K562 (cell line): ENCODE results near the gene TXLNA. TPM values are rescaled to one million over a fixed set of nuclear protein-coding genes. Genes with fewer than 3 reads are reported as not detected.

ENCODE experiments used
- DACH1 ChIP-seq: fragments of 450-650 bp; IDR thresholded peaks from 2 replicates; pipeline ENCODE4 v1.6.1; 2018; ENCODE audit not compliant: partially characterized antibody
- FOSL1 ChIP-seq: fragments of 200-800 bp; sonication (Bioruptor generic); conservative IDR thresholded peaks from 2 replicates; pipeline ENCODE4 v1.6.1; 2016; ENCODE audit warnings: missing genetic modification characterization, missing compliant biosample characterization
- HNRNPH1 ChIP-seq: fragments of 200-400 bp; formaldehyde crosslinking; optimal IDR thresholded peaks from 2 replicates; pipeline ENCODE3; 2017; ENCODE audit warnings: low read depth, mild to moderate bottlenecking, low read length, moderate library complexity
- L3MBTL2 ChIP-seq: fragments of 450-650 bp; IDR thresholded peaks from 2 replicates; pipeline ENCODE4 v1.6.1; 2016; ENCODE audit warnings: mild to moderate bottlenecking, moderate library complexity
- SAP30 ChIP-seq: fragments of 200-600 bp; sonication (generic); IDR thresholded peaks from 2 replicates; pipeline ENCODE4 v1.6.1; 2012; ENCODE audit warnings: borderline replicate concordance, low read depth, mild to moderate bottlenecking, moderate library complexity, low read length, control low read depth, inconsistent platforms; ENCODE audit not compliant: insufficient read depth, poor library complexity, severe bottlenecking
- SIN3A ChIP-seq, 2 experiments: fragments of 150-350 bp in 1 of 2; IDR thresholded peaks; 2 replicates each; pipeline ENCODE4 v1.6.1; 2011 to 2016; ENCODE audit warnings: borderline replicate concordance in 2 of 2, low read depth in 2 of 2, low read length in 2 of 2, mild to moderate bottlenecking in 2 of 2, moderate library complexity in 2 of 2; ENCODE audit not compliant: control insufficient read depth in 1 of 2
- TEAD2 ChIP-seq: fragments of 450-650 bp; IDR thresholded peaks from 2 replicates; pipeline ENCODE4 v1.6.1; 2016; ENCODE audit warnings: missing genetic modification characterization, control low read depth, missing compliant biosample characterization
- XRCC3 ChIP-seq: fragments of 450-650 bp; IDR thresholded peaks from 2 replicates; pipeline ENCODE4 v1.6.1; 2017; ENCODE audit warnings: mild to moderate bottlenecking, moderate library complexity
- ZNF133 ChIP-seq: fragments of 250-450 bp; sonication (Bioruptor Pico); IDR thresholded peaks from 2 replicates; pipeline ENCODE4 v1.4.0; 2020; ENCODE audit warnings: mild to moderate bottlenecking
- polyA plus RNA-seq, 8 experiments: library from polyadenylated mRNA; depleted of rRNA in 4 of 8; stranded (reverse) in 5 of 8; unstranded in 3 of 8; fragments of >200 nt; fragmentation: Nextera tagmentation in 2 of 8; fragmentation: Illumina TruSeq in 1 of 8; extraction: Ambion mirVana in 2 of 8; extraction: Trizol in 1 of 8; gene quantifications; 2 replicates each; pipeline versions ENCODE4 v1.2.1 to v1.2.3, GENCODE V29; 2011 to 2014; ENCODE audit warnings: inconsistent platforms in 1 of 8, missing spikeins in 1 of 8
- total RNA-seq, 7 experiments: library from RNA; depleted of rRNA in 6 of 7; stranded (reverse); fragments of >200 nt in 6 of 7; fragmentation: Illumina TruSeq in 2 of 7; extraction: Trizol in 2 of 7; gene quantifications; 2 replicates each; pipeline versions ENCODE4 v1.2.1 to v1.2.3, GENCODE V29; 2011 to 2021; ENCODE audit warnings: low replicate concordance in 1 of 7
- TF ChIP-seq, protein P1 (sequence below): fragments of 250-450 bp; sonication (Bioruptor Pico); IDR thresholded peaks from 2 replicates; pipeline ENCODE4 v1.4.0; 2020; ENCODE audit warnings: mild to moderate bottlenecking, moderate library complexity
- TF ChIP-seq, protein P2 (sequence below): fragments of 450-650 bp; IDR thresholded peaks from 2 replicates; pipeline ENCODE4 v1.6.1; 2016
- TF ChIP-seq, protein P3 (sequence below): fragments of 450-650 bp; IDR thresholded peaks from 2 replicates; pipeline ENCODE4 v1.6.1; 2016; ENCODE audit warnings: antibody characterized with exemption
- TF ChIP-seq, protein P4 (sequence below): sonication (generic); formaldehyde crosslinking; IDR thresholded peaks from 2 replicates; pipeline ENCODE4 v1.8.0; 2023; ENCODE audit warnings: mild to moderate bottlenecking, missing genetic modification reagents
- TF ChIP-seq, protein P5 (sequence below): sonication (generic); formaldehyde crosslinking; IDR thresholded peaks from 2 replicates; pipeline ENCODE4 v1.8.1; 2023; ENCODE audit warnings: missing genetic modification reagents, mild to moderate bottlenecking, borderline replicate concordance

Gene TXLNA
- total and polyA plus RNA-seq, 9 of the 15 experiments (the other 6 are each of a cell fraction or from before 2014, with no cell fraction given) = 9.2 to 54.5 (median 39.3) TPM

DNA sequence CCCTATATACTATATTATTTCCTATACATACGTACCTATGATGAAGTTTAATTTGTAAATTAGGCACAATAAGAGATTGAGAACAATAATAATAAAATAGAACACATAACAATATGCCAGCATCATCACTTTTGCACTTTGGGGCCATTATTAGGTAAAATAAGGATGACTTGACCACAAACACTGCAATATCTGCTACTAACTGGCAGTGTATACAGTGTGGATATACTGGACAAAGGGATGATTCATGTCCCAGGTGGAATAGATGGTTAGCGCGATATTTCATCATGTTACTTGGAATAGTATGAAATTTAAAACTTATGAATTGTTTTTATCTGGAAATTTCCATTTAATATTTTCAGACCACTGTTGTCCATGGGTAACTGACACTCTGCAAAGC lies 35.4 kb upstream of the TXLNA start (continued):
- TF ChIP-seq, protein P1, sequence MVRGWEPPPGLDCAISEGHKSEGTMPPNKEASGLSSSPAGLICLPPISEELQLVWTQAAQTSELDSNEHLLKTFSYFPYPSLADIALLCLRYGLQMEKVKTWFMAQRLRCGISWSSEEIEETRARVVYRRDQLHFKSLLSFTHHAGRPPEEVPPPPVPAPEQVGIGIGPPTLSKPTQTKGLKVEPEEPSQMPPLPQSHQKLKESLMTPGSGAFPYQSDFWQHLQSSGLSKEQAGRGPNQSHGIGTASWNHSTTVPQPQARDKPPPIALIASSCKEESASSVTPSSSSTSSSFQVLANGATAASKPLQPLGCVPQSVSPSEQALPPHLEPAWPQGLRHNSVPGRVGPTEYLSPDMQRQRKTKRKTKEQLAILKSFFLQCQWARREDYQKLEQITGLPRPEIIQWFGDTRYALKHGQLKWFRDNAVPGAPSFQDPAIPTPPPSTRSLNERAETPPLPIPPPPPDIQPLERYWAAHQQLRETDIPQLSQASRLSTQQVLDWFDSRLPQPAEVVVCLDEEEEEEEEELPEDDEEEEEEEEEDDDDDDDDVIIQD (CRISPR knock-in tag) = no peak
- no peak for TF ChIP-seq ZNF133 (CRISPR knock-in tag)
- TF ChIP-seq, protein P2, sequence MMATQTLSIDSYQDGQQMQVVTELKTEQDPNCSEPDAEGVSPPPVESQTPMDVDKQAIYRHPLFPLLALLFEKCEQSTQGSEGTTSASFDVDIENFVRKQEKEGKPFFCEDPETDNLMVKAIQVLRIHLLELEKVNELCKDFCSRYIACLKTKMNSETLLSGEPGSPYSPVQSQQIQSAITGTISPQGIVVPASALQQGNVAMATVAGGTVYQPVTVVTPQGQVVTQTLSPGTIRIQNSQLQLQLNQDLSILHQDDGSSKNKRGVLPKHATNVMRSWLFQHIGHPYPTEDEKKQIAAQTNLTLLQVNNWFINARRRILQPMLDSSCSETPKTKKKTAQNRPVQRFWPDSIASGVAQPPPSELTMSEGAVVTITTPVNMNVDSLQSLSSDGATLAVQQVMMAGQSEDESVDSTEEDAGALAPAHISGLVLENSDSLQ = no peak
- TF ChIP-seq SIN3A (IDR thresholded peaks at IDR 0.05; ENCODE audit: borderline replicate concordance in 2 of 2, control insufficient read depth in 1 of 2, low read depth in 2 of 2, low read length in 2 of 2) = no peak
- no peak for TF ChIP-seq TEAD2 (tag)
- TF ChIP-seq L3MBTL2 = no peak
- TF ChIP-seq, protein P3, sequence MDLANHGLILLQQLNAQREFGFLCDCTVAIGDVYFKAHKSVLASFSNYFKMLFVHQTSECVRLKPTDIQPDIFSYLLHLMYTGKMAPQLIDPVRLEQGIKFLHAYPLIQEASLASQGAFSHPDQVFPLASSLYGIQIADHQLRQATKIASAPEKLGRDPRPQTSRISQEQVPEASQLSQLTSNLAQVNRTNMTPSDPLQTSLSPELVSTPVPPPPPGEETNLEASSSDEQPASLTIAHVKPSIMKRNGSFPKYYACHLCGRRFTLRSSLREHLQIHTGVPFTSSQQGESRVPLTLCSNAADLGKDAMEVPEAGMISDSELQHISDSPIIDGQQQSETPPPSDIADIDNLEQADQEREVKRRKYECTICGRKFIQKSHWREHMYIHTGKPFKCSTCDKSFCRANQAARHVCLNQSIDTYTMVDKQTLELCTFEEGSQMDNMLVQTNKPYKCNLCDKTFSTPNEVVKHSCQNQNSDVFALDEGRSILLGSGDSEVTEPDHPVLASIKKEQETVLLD = no peak
- TF ChIP-seq, protein P4, sequence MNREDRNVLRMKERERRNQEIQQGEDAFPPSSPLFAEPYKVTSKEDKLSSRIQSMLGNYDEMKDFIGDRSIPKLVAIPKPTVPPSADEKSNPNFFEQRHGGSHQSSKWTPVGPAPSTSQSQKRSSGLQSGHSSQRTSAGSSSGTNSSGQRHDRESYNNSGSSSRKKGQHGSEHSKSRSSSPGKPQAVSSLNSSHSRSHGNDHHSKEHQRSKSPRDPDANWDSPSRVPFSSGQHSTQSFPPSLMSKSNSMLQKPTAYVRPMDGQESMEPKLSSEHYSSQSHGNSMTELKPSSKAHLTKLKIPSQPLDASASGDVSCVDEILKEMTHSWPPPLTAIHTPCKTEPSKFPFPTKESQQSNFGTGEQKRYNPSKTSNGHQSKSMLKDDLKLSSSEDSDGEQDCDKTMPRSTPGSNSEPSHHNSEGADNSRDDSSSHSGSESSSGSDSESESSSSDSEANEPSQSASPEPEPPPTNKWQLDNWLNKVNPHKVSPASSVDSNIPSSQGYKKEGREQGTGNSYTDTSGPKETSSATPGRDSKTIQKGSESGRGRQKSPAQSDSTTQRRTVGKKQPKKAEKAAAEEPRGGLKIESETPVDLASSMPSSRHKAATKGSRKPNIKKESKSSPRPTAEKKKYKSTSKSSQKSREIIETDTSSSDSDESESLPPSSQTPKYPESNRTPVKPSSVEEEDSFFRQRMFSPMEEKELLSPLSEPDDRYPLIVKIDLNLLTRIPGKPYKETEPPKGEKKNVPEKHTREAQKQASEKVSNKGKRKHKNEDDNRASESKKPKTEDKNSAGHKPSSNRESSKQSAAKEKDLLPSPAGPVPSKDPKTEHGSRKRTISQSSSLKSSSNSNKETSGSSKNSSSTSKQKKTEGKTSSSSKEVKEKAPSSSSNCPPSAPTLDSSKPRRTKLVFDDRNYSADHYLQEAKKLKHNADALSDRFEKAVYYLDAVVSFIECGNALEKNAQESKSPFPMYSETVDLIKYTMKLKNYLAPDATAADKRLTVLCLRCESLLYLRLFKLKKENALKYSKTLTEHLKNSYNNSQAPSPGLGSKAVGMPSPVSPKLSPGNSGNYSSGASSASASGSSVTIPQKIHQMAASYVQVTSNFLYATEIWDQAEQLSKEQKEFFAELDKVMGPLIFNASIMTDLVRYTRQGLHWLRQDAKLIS (CRISPR knock-in tag) = no peak
- TF ChIP-seq HNRNPH1 = no peak
- no peak for TF ChIP-seq DACH1
- TF ChIP-seq FOSL1 (tag) = peak; percentile 63
- no peak for TF ChIP-seq XRCC3
- no peak for TF ChIP-seq SAP30
- TF ChIP-seq, protein P5, sequence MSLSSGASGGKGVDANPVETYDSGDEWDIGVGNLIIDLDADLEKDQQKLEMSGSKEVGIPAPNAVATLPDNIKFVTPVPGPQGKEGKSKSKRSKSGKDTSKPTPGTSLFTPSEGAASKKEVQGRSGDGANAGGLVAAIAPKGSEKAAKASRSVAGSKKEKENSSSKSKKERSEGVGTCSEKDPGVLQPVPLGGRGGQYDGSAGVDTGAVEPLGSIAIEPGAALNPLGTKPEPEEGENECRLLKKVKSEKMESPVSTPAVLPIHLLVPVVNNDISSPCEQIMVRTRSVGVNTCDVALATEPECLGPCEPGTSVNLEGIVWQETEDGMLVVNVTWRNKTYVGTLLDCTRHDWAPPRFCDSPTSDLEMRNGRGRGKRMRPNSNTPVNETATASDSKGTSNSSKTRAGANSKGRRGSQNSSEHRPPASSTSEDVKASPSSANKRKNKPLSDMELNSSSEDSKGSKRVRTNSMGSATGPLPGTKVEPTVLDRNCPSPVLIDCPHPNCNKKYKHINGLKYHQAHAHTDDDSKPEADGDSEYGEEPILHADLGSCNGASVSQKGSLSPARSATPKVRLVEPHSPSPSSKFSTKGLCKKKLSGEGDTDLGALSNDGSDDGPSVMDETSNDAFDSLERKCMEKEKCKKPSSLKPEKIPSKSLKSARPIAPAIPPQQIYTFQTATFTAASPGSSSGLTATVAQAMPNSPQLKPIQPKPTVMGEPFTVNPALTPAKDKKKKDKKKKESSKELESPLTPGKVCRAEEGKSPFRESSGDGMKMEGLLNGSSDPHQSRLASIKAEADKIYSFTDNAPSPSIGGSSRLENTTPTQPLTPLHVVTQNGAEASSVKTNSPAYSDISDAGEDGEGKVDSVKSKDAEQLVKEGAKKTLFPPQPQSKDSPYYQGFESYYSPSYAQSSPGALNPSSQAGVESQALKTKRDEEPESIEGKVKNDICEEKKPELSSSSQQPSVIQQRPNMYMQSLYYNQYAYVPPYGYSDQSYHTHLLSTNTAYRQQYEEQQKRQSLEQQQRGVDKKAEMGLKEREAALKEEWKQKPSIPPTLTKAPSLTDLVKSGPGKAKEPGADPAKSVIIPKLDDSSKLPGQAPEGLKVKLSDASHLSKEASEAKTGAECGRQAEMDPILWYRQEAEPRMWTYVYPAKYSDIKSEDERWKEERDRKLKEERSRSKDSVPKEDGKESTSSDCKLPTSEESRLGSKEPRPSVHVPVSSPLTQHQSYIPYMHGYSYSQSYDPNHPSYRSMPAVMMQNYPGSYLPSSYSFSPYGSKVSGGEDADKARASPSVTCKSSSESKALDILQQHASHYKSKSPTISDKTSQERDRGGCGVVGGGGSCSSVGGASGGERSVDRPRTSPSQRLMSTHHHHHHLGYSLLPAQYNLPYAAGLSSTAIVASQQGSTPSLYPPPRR (CRISPR knock-in tag) = no peak
